Sigmoid colon (tissue), 7 donors: ENCODE measurements around the gene FFAR4. TPM values are rescaled to one million over a fixed set of nuclear protein-coding genes. Genes with fewer than 3 reads are reported as not detected.

Source experiments
- DNase-seq: peaks from one replicate; pipeline ENCODE4 v3.0.0-alpha.2; 2019
- H3K27ac ChIP-seq, 4 donors: fragments of 200-600 bp; sonication (generic); one replicate each; pipeline ENCODE4 v1.5.1; 2016 to 2019; ENCODE audit warnings: mild to moderate bottlenecking in 1 of 4
- H3K27me3 ChIP-seq, 3 donors: fragments of 200-600 bp; sonication (generic); one replicate each; pipeline ENCODE4 v1.5.1; 2019; ENCODE audit warnings: mild to moderate bottlenecking in 1 of 3
- H3K36me3 ChIP-seq, 4 donors: fragments of 200-600 bp; sonication (generic); one replicate each; pipeline ENCODE4 v1.5.1; 2016 to 2019
- H3K4me1 ChIP-seq, 4 donors: fragments of 200-600 bp; sonication (generic); one replicate each; pipeline ENCODE4 v1.5.1; 2017 to 2019
- H3K4me3 ChIP-seq, 4 donors: fragments of 200-600 bp; sonication (generic); one replicate each; pipeline ENCODE4 v1.5.1; 2017 to 2019; ENCODE audit warnings: mild to moderate bottlenecking in 2 of 4, moderate library complexity in 1 of 4
- H3K9me3 ChIP-seq, 4 donors: fragments of 200-600 bp in 3 of 4; sonication (generic) in 3 of 4; one replicate each; pipeline versions ENCODE4 v1.5.1 to v1.6.1; 2013 to 2019
- EP300 ChIP-seq, 4 donors: sonication (generic); formaldehyde crosslinking; IDR thresholded peaks; one replicate each; pipeline ENCODE4 v1.6.1; 2017; ENCODE audit warnings: antibody characterized with exemption in 4 of 4
- POLR2A ChIP-seq, 2 donors: fragments of 450-650 bp; IDR thresholded peaks; one replicate each; pipeline ENCODE4 v1.6.1; 2016; ENCODE audit warnings: antibody characterized with exemption in 2 of 2, mild to moderate bottlenecking in 2 of 2, moderate library complexity in 2 of 2
- POLR2AphosphoS5 ChIP-seq, 4 donors: sonication (generic); formaldehyde crosslinking; IDR thresholded peaks; one replicate each; pipeline ENCODE4 v1.6.1; 2017; ENCODE audit warnings: antibody characterized with exemption in 4 of 4
- WGBS, 2 donors: extraction: QIAGEN DNeasy Blood & Tissue Kit; methylation state at CpG; one replicate each; pipeline ENCODE4 v1.1.7; 2013; 5-methylcytosine and 5-hydroxymethylcytosine counted together
- intact Hi-C: fragments of 100-400 bp; cut with DNase I; formaldehyde crosslinking; loops from one replicate; pipeline ENCODE4 v1.15.1; 2023
- polyA plus RNA-seq, 3 donors: library from polyadenylated mRNA; stranded (reverse); fragments of 200-250 nt; gene quantifications; one replicate each; pipeline ENCODE4 v1.2.3, GENCODE V29; 2013
- total RNA-seq, 4 donors: library from RNA; depleted of rRNA; stranded (reverse); fragments of >200 nt; gene quantifications; one replicate each; pipeline ENCODE4 v1.1.0, GENCODE V29; 2016
- TF ChIP-seq, protein P1 (sequence below), 4 experiments: fragments of 450-650 bp in 3 of 4; fragments of 200-600 bp in 1 of 4; IDR thresholded peaks; one replicate each; pipeline ENCODE4 v1.5.1; 2016 to 2019; ENCODE audit warnings: antibody characterized with exemption in 4 of 4, mild to moderate bottlenecking in 3 of 4, moderate library complexity in 2 of 4
- donor health status: healthy with polysubstance abuse.
- donor health status: Bipolar disorder and iron deficiency.
- donor health status: healthy.

FFAR4 gene
- total and polyA plus RNA-seq, 7 donors: 0.36 to 17.9 (median 3.3) TPM; not detected in 1

DNA sequence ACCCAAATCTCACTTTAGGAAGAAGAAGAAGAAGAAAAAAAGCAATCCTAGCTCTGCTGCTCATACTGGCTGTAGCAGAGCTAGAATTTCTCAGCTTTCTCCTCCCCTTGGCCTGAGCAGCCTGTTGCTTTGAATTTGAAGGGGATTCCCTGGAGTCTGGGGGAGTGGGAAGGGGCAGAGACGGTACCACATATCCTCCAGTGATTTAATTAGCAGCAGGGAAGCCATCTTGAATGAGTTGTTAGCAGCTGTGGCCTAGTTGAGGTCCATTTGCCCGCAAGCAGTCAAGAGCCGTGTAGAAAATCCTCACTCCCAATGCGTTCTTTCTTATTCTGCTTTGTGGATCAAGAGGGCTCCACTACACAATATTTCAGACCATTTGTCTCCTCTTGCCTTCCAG is 62.4 kb downstream of the FFAR4 start:
- no peak overlapping the region for H3K27ac ChIP-seq
- no peaks in the 10 kb centered on the region for H3K9me3 ChIP-seq
- H3K27me3 ChIP-seq: no peaks in the 10 kb centered on the region
- TF ChIP-seq EP300 (IDR thresholded peaks at IDR 0.05) (no peak), POLR2A (IDR thresholded peaks at IDR 0.05) (no peak), POLR2AphosphoS5 (IDR thresholded peaks at IDR 0.05) (no peak)
- TF ChIP-seq, protein P1, sequence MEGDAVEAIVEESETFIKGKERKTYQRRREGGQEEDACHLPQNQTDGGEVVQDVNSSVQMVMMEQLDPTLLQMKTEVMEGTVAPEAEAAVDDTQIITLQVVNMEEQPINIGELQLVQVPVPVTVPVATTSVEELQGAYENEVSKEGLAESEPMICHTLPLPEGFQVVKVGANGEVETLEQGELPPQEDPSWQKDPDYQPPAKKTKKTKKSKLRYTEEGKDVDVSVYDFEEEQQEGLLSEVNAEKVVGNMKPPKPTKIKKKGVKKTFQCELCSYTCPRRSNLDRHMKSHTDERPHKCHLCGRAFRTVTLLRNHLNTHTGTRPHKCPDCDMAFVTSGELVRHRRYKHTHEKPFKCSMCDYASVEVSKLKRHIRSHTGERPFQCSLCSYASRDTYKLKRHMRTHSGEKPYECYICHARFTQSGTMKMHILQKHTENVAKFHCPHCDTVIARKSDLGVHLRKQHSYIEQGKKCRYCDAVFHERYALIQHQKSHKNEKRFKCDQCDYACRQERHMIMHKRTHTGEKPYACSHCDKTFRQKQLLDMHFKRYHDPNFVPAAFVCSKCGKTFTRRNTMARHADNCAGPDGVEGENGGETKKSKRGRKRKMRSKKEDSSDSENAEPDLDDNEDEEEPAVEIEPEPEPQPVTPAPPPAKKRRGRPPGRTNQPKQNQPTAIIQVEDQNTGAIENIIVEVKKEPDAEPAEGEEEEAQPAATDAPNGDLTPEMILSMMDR (IDR thresholded peaks at IDR 0.05): no peak
- H3K4me3 ChIP-seq: no peak overlapping the region
- no peaks in the 10 kb centered on the region for H3K36me3 ChIP-seq
- intact Hi-C loops: no loop called here
- H3K4me1 ChIP-seq: no peaks in the 10 kb centered on the region
- no peak for DNase-seq
- 92 to 94% methylated on average over 4 of the region's 4 CpGs for WGBS, 2 donors

DNA sequence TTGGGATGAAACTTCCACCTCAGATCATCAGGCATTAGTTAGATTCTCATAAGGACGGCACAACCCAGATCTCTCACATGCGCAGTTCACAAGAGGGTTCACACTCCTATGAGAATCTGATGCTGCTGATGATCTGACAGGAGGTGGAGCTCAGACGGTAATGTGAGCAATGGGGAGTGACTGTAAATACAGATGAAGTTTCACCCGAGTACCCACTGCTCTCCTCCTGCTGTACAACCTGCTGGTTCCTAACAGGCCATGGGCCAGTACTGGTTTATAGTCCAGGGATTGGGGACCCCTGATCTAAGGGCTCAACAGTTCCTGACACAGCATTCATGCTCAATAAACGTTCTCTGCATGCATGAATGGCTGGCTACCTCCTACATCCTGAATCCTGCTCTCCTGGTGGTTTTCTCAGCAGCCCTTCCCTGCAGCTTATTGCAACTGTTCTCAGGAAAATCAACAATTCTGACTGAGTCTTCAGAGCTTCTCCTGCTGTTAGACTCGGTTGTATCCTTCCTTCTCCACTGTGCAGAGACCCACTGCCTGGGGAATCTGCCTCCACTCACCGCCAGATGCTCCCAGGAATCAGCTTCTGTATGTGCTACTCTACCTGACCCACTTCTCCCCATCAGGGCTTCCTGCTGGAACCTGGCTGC is 63.3 kb downstream of the FFAR4 start:
- intact Hi-C loops: no loop called here
- Histone ChIP-seq H3K36me3 (no peaks in the 10 kb centered on the region), H3K9me3 (no peaks in the 10 kb centered on the region), H3K4me3 (no peak overlapping the region), H3K27me3 (no peaks in the 10 kb centered on the region), H3K27ac (no peak overlapping the region), H3K4me1 (no peaks in the 10 kb centered on the region)
- TF ChIP-seq POLR2AphosphoS5 (IDR thresholded peaks at IDR 0.05): no peak
- TF ChIP-seq POLR2A (IDR thresholded peaks at IDR 0.05): no peak
- no peak for TF ChIP-seq EP300 (IDR thresholded peaks at IDR 0.05)
- TF ChIP-seq, protein P1 (IDR thresholded peaks at IDR 0.05): no peak
- no peak for DNase-seq
- 73 to 75% methylated on average over 7 of the region's 7 CpGs for WGBS, 2 donors

DNA sequence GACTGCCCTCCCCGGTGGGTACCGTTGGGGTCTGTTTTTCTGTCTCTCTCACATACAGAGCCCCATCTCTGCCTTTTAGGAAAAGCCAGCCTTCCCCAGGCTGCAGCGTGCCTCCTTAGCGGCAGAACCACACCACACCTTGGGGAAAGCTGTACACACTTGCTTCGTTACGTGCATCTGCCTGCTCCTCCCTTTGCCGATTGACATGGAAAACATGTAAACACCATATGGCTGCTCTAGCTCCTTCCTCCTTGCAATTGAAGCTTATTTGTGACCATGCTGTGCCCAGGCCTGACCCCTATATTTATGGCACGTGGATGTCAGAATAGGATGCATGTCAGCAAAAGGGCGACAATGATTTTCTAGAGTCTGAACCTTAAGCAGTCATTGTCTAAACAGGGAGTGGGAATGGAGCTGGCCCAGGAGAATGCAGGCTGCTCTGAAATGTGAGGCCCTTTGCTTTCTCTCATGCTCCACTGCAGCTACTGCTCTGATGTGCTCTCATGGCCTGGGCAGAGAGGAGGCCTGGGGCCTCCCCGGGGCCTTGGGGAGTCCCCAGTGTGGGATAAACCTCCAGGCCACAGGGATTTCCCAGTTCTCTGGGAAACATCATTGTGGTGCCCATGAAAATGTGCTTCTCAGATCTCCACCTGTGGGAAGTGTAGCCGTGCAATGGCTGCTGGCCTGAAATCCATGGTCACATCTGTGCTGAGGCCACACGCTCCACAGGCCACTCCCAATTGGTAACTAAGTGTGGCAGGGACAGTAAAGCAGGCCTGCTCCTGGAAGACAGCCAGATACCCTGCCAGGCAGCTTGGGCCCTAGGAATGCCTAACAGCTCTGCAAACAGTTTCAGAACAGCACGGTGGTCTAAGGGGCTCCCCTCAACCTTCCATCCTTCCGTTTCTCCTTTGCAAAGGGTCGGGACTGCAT is 64.4 kb downstream of the FFAR4 start:
- H3K27me3 ChIP-seq: no peaks in the 10 kb centered on the region
- TF ChIP-seq, protein P1 (IDR thresholded peaks at IDR 0.05): no peak
- TF ChIP-seq POLR2A (IDR thresholded peaks at IDR 0.05): no peak
- TF ChIP-seq EP300 (IDR thresholded peaks at IDR 0.05): no peak
- TF ChIP-seq POLR2AphosphoS5 (IDR thresholded peaks at IDR 0.05): no peak
- 66 to 80% methylated on average over 15 of the region's 15 CpGs for WGBS, 2 donors

More for the DNA sequence above, 64.4 kb downstream of the FFAR4 start:
- no peak overlapping the region for H3K4me3 ChIP-seq
- no peak overlapping the region for H3K27ac ChIP-seq
- no peak for DNase-seq
- no peaks in the 10 kb centered on the region for H3K36me3 ChIP-seq
- intact Hi-C loops: no loop called here
- no peaks in the 10 kb centered on the region for H3K4me1 ChIP-seq
- no peaks in the 10 kb centered on the region for H3K9me3 ChIP-seq

Other genes with a start within 250 kb of the FFAR4 start
- 10 to 100 TPM; 33.6 to 83.4 (median 70.2) TPM for gene MYOF, start 84.3 kb upstream of the FFAR4 start, total RNA-seq
- 10 to 100 TPM; 12.6 to 36.3 (median 18.5) TPM for gene MYOF, start 84.3 kb upstream of the FFAR4 start, polyA plus RNA-seq
- 1 to 10 TPM in 2 of 4 donors, not detected in 2; 1.4 to 1.5 TPM for gene CEP55, start 70.1 kb upstream of the FFAR4 start, total RNA-seq
- 10 to 100 TPM in 1 of 3 donors, 1 to 10 TPM in 2; 1.8 to 18.2 (median 6.2) TPM for gene CEP55, start 70.1 kb upstream of the FFAR4 start, polyA plus RNA-seq
- 10 to 100 TPM in 1 of 4 donors, 1 to 10 TPM in 1, not detected in 2; 3.9 to 16.8 TPM for gene RBP4, start 34.6 kb downstream of the FFAR4 start, total RNA-seq
- 10 to 100 TPM in 1 of 3 donors, 1 to 10 TPM in 2; 3.0 to 21.5 (median 4.2) TPM for gene RBP4, start 34.6 kb downstream of the FFAR4 start, polyA plus RNA-seq
- not detected for gene PDE6C, start 45.9 kb downstream of the FFAR4 start, total RNA-seq
- gene PDE6C, start 45.9 kb downstream of the FFAR4 start, polyA plus RNA-seq: not detected
- 10 to 100 TPM; 11.3 to 23.5 (median 17.3) TPM for gene FRA10AC1, start 135.9 kb downstream of the FFAR4 start, total RNA-seq
- gene FRA10AC1, start 135.9 kb downstream of the FFAR4 start, polyA plus RNA-seq: 10 to 100 TPM in 1 of 3 donors, 1 to 10 TPM in 2; 4.2 to 14.3 (median 5.4) TPM
- 10 to 100 TPM in 2 of 4 donors, 1 to 10 TPM in 2; 3.2 to 28.1 (median 7.2) TPM for gene LGI1, start 191.3 kb downstream of the FFAR4 start, total RNA-seq
- gene LGI1, start 191.3 kb downstream of the FFAR4 start, polyA plus RNA-seq: 1 to 10 TPM in 2 of 3 donors, under 1 TPM in 1; 0.89 to 2.4 (median 1.2) TPM